Activated T-helper 2 cell treated with anti-CD3 and anti-CD28 coated beads, Interferon-gamma antibody, Interleukin-2, Interleukin-4, amounts not matched to agents 10 μg/mL and 5 μg/mL and 100 μg/mL, durations not matched to agents 14 hours and 24 hours and 36 hours (primary cell): ENCODE results near the gene TMEM132D. TPM values are rescaled to one million over a fixed set of nuclear protein-coding genes. Genes with fewer than 3 reads are reported as not detected.

Source experiments
- DNase-seq: peaks from one replicate; pipeline ENCODE4 v3.0.0; 2021; ENCODE audit warnings: low spot score
- H3K27ac Mint-ChIP-seq: one replicate; pipeline ENCODE4 v1.8.0; 2021; ENCODE audit warnings: mixed read lengths
- H3K27me3 Mint-ChIP-seq: one replicate; pipeline ENCODE4 v1.8.0; 2021; ENCODE audit warnings: low read depth, mixed read lengths
- H3K36me3 Mint-ChIP-seq: one replicate; pipeline ENCODE4 v1.8.0; 2021; ENCODE audit warnings: low read depth, mixed read lengths
- H3K4me1 Mint-ChIP-seq: one replicate; pipeline ENCODE4 v1.8.0; 2021; ENCODE audit warnings: low read depth, mixed read lengths
- H3K4me3 Mint-ChIP-seq: one replicate; pipeline ENCODE4 v1.8.0; 2021; ENCODE audit warnings: low read depth, mild to moderate bottlenecking, moderate library complexity, mixed read lengths
- H3K9me3 Mint-ChIP-seq: one replicate; pipeline ENCODE4 v1.8.0; 2021; ENCODE audit warnings: mixed read lengths
- intact Hi-C: fragments of 100-400 bp; cut with micrococcal nuclease; formaldehyde crosslinking; loops from one replicate; pipeline ENCODE4 v1.15.1; 2023
- total RNA-seq: library from RNA; stranded (reverse); gene quantifications from 2 replicates; pipeline ENCODE4 v1.2.3, GENCODE V29; 2022

The TMEM132D gene
- total RNA-seq, 1 donor from 2014 or later, result not detected

DNA sequence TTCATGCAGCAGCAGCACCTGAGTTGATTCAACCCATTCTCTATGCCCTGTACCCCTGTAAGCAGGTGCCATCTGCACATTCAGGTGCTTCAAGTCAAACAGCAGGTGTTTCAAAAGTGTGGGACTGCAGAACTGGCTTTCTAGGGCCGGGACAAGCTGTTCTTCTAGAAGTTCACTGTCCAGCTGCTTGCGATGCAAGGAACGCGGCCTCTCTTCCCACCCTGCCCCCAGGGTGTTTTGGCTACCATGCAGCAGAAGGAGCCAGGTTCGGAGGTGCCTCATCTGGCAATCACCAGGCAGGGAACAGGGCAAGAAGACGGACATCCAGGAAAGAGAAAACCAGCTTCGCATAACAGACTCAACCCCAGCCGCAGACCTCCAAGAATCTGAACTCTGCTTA lies 35.2 kb downstream of the TMEM132D start:
- Mint-ChIP-seq H3K4me1 (no peaks in the 10 kb centered on the region), H3K4me3 (no peak overlapping the region), H3K27ac (no peak overlapping the region)

DNA sequence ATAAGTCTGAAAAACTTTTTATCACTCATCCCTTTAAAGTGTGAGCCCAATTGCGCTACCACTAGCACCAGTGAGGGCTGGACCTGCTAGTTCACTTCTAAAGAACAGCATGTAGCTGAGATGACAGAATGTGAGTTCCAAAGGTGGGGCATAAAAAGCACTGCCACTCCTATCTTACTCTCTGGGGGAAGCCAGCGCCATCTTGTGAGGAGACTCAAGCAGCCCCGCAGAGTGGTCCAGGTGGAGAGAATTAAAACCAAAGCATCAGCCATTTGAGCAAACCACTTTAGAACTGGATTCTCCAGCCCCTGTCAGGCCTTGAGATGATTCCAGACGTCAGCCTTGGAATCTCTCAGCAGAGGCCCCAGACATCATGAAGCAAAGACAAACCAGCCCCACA lies 39.9 kb downstream of the TMEM132D start:
- H3K4me3 Mint-ChIP-seq, result no peak overlapping the region
- no peaks in the 10 kb centered on the region for H3K27me3 Mint-ChIP-seq
- H3K36me3 Mint-ChIP-seq, result no peaks in the 10 kb centered on the region
- H3K4me1 Mint-ChIP-seq, result no peaks in the 10 kb centered on the region
- intact Hi-C loops, result no loop called here
- H3K27ac Mint-ChIP-seq, result no peak overlapping the region
- DNase-seq, result no peak
- peaks cover 15% of the 10 kb centered on the region for H3K9me3 Mint-ChIP-seq

More for the DNA sequence above, 35.2 kb downstream of the TMEM132D start:
- no peak for DNase-seq
- Mint-ChIP-seq H3K36me3 (no peaks in the 10 kb centered on the region), H3K9me3 (peaks cover 10% of the 10 kb centered on the region), H3K27me3 (no peaks in the 10 kb centered on the region)
- intact Hi-C loops, result no loop called here

DNA sequence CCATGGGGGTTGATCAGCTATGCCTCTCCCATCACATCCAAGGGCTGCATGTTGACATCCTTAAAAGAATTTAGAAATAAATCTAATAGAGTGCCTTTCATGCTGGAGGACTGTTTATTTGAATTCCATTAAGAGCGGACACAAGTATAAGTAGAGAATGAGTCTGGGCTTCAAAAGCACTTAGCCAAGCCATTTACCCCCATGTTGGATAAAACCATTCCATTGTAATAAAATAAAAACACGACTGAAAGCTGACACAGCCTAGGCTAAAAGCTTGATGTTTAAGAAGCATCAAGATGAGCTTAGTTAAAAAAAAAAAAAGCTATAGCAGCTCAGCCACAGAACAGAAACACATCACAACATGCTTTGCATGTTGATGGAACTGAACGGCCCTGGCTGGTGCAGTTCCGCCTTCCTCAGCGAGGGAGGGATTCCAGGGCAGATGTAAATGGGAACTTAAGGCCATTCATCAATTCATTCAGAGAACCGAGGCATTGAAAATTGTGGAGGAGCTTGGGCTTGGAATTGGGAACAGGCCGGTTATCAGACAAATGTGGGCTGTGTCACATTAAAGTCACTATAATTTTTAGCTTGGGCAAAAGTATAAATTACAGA lies 41.2 kb downstream of the TMEM132D start:
- Mint-ChIP-seq H3K9me3 (peaks cover 15% of the 10 kb centered on the region), H3K4me1 (no peaks in the 10 kb centered on the region), H3K36me3 (no peaks in the 10 kb centered on the region), H3K4me3 (no peak overlapping the region), H3K27ac (no peak overlapping the region), H3K27me3 (no peaks in the 10 kb centered on the region)
- intact Hi-C loops, result no loop called here
- DNase-seq, result no peak

DNA sequence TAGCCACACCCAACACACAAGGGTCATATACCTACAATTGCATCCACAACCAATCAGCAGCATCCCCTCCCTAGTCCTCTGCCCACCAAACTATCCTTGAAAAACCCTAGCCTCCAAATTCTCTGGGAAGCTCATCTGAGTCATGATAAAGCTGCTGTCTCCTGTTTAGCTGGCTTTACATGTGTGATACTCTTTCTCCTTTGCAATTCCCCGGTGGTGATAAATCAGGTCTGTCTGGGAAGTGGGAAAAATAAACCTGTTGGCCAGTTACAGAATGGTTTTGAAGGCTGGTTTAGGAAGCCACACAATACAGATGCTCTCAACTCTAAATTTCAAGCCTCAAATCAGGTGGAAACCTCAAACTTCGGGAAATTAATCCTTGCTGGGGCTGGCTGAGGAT lies 41.9 kb downstream of the TMEM132D start:
- H3K9me3 Mint-ChIP-seq, result peaks cover 15% of the 10 kb centered on the region
- H3K4me1 Mint-ChIP-seq, result no peaks in the 10 kb centered on the region

DNA sequence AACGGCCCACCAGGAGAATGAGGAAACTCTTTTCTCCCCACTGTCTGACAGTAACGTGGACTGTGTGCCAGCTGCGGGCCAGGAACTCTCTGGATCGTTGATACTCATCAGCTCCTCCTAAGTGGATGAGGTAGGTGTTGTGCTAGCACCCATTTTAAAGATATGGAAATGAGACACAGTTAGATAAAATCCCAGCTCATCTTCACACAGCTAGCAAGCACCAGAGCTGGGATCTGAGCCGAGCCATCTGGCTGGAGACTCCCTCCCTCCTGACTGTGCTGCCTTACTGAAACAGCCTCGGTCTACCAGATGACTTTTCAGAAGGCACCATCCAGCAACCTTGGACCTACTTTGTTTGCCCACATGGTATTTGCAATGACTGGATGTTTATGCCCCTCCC lies 49.2 kb downstream of the TMEM132D start:
- no peak for DNase-seq
- intact Hi-C loops, result no loop called here
- no peaks in the 10 kb centered on the region for H3K36me3 Mint-ChIP-seq
- no peaks in the 10 kb centered on the region for H3K4me1 Mint-ChIP-seq
- no peak overlapping the region for H3K4me3 Mint-ChIP-seq
- H3K27me3 Mint-ChIP-seq, result no peaks in the 10 kb centered on the region
- peaks cover 7% of the 10 kb centered on the region for H3K9me3 Mint-ChIP-seq
- no peak overlapping the region for H3K27ac Mint-ChIP-seq

More for the DNA sequence above, 41.9 kb downstream of the TMEM132D start:
- intact Hi-C loops, result no loop called here
- no peak overlapping the region for H3K27ac Mint-ChIP-seq
- no peaks in the 10 kb centered on the region for H3K36me3 Mint-ChIP-seq
- H3K4me3 Mint-ChIP-seq, result no peak overlapping the region
- DNase-seq, result no peak
- no peaks in the 10 kb centered on the region for H3K27me3 Mint-ChIP-seq

DNA sequence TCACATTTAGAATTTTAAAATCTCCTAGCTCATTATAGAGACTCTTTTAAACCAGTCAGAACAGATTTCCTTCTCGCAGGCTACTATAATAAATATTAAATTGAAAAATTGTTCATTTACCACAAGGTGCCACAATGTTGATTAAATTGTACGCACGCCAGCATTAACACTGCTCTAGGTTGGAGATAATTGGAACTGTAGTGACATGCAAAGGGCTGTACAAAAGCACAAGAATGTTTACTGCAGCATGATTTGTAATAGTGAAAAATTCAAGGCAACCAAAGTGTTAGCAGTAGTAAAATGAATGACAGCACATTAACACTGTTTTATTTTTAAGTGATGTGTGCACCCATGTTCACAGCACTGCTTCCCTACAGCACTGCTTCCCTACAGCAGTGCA lies 52.5 kb downstream of the TMEM132D start:
- Mint-ChIP-seq H3K4me3 (no peak overlapping the region), H3K27ac (no peak overlapping the region), H3K9me3 (peaks cover 7% of the 10 kb centered on the region), H3K36me3 (no peaks in the 10 kb centered on the region), H3K4me1 (no peaks in the 10 kb centered on the region), H3K27me3 (no peaks in the 10 kb centered on the region)
- no peak for DNase-seq
- intact Hi-C loops, result no loop called here

DNA sequence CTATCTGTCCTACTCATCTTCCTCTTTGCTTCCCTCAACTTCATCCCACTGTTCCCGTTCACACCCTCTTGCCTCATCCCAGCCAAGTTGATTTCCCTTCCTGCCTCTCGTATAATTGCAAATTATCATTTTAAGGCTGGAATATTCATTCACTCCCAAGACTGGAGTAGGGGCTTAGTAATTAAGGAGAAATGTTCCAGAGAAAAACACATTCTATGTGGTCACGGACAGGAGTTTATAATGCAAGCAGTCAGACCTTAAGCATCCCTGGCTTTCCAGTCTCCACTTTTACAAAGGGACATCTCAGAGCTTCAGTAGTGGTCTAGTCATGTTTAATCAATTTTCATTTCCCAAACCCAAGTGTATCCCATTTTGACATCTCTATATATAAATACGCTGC lies 54.9 kb downstream of the TMEM132D start:
- no peak for DNase-seq
- peaks cover 7% of the 10 kb centered on the region for H3K9me3 Mint-ChIP-seq
- no peak overlapping the region for H3K27ac Mint-ChIP-seq
- no peaks in the 10 kb centered on the region for H3K4me1 Mint-ChIP-seq
- no peaks in the 10 kb centered on the region for H3K36me3 Mint-ChIP-seq
- H3K4me3 Mint-ChIP-seq, result no peak overlapping the region
- intact Hi-C loops, result no loop called here
- no peaks in the 10 kb centered on the region for H3K27me3 Mint-ChIP-seq

DNA sequence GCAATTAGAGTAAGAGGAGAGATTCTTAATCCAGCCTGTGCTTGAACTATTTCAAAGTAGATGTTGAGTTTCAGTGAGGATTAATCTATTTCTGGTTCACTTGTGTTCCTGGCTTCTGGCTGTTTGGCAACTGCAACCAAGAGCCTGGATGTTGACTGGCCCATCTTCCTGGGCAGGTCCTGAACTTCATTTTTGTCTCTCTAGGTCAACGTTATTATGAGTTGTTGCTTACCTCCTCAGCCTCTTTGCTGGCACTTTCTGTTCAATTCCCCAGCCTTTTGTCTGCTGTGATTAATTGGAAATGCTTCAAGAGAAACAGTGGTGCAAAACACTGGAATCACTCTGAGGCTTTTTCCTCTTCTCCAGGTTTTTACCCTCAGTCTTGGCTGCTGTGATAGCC lies 56.8 kb downstream of the TMEM132D start:
- no peaks in the 10 kb centered on the region for H3K9me3 Mint-ChIP-seq
- no peak overlapping the region for H3K27ac Mint-ChIP-seq
- H3K27me3 Mint-ChIP-seq, result no peaks in the 10 kb centered on the region
- no peaks in the 10 kb centered on the region for H3K36me3 Mint-ChIP-seq
- no peak for DNase-seq
- intact Hi-C loops, result no loop called here
- no peaks in the 10 kb centered on the region for H3K4me1 Mint-ChIP-seq
- H3K4me3 Mint-ChIP-seq, result no peak overlapping the region

DNA sequence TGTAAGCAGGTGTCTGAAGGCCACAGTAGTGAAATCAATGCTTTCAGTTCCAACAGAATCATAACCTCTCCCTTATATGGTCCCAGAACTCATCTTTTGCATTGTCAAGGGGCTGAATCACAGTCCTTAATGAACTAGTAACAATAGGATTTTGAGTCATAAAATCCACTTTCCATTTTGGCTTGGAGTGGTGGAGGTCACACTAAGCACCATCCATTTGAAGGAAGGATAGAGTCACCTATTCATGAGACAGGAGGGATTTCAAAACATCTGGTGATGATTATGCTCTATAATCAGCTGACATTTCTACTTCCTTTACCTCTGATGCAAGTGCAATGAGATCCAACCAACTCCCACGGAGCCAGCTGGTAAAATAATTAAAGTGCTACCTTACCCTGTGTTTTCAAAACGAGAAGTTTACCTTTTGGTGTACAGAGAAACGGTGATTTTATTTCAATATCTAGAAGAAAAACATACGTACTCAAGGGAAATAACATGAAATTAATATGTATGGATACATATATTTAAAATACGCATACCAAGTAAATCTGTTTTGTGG lies 59.1 kb downstream of the TMEM132D start:
- Mint-ChIP-seq H3K27ac (no peak overlapping the region), H3K27me3 (no peaks in the 10 kb centered on the region), H3K9me3 (no peaks in the 10 kb centered on the region), H3K4me3 (no peak overlapping the region), H3K36me3 (no peaks in the 10 kb centered on the region), H3K4me1 (no peaks in the 10 kb centered on the region)
- intact Hi-C loops, result no loop called here
- DNase-seq, result no peak

DNA sequence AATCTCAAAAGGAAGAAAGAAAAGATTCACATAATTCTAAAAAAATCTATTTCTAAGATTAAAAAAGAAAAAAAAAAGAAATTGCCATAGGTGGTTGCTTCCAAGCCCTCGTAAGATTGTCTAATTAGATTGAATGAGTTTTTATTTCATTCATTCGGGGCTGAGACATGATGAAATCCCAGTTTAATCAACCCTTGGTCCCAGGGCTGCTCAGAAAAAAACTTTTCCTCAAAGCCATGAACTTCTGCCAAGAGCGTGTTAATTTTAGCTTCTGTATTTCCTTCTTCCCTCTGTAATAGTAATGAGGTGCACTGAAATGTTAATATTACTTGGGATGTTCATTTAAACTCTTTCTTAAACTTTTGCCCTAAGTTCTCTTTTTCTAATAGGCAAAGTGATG lies 62.6 kb downstream of the TMEM132D start:
- H3K27me3 Mint-ChIP-seq, result no peaks in the 10 kb centered on the region
- H3K27ac Mint-ChIP-seq, result no peak overlapping the region
- no peaks in the 10 kb centered on the region for H3K9me3 Mint-ChIP-seq
- H3K4me1 Mint-ChIP-seq, result no peaks in the 10 kb centered on the region
- no peak for DNase-seq
- no peak overlapping the region for H3K4me3 Mint-ChIP-seq
- H3K36me3 Mint-ChIP-seq, result no peaks in the 10 kb centered on the region
- intact Hi-C loops, result no loop called here

DNA sequence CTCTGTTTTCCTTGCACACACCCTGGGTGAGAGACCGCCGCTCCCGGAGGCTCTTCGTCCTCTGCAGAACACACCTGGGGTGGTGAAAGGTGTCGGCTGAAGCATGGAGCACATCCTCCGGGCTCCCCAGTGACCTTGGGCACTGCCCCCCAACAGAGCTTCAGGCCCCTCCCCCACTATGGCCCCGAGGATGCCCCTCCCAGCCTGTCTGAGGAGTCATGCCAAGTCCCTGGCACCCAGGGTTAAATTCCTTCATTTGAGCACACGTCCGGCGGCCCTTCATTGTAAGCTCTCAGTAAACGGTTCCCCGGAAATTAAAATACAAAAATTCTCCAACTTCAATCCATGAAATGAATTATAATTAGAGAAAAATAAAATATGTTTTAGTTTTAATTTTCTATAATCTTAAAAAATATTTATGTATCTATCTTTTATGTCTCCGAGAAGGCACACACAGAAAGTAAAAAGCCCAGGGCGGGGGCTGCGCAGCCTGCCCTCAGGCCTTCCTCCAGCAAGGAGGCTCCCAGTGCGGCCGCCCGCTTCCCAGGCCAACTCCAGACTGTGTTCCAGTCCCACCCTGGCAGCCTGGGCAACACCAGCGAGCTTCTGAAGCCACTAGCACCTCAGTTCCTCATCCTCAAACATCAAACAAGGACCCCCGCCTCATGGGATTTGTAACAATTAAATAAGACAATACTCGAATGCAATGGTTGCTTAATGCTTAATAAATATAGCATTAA lies 63.5 kb downstream of the TMEM132D start:
- H3K36me3 Mint-ChIP-seq, result no peaks in the 10 kb centered on the region

DNA sequence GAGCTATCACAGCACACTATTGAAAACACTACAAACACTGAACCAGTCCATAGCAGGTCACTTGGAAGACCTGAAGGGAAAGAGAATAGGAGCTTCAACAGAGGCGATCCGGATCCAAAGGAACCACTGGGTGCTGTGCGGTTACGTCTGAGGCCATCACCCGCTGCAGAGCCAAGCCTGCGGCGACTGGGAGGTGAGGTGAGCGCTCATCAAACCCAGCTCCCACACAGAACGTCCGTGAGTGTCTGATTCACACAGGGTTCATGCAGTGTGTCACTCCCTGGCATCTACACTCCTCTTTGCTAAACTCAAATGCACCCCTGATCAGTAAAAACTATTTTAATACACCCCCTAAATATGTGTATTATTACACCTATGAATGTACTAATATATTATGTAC lies 64.1 kb downstream of the TMEM132D start:
- Mint-ChIP-seq H3K27me3 (no peaks in the 10 kb centered on the region), H3K4me1 (no peaks in the 10 kb centered on the region), H3K4me3 (no peak overlapping the region), H3K27ac (no peak overlapping the region), H3K36me3 (no peaks in the 10 kb centered on the region), H3K9me3 (no peaks in the 10 kb centered on the region)
- DNase-seq, result no peak
- intact Hi-C loops, result no loop called here

More for the DNA sequence above, 63.5 kb downstream of the TMEM132D start:
- H3K4me1 Mint-ChIP-seq, result no peaks in the 10 kb centered on the region
- H3K9me3 Mint-ChIP-seq, result no peaks in the 10 kb centered on the region
- H3K4me3 Mint-ChIP-seq, result no peak overlapping the region
- intact Hi-C loops, result no loop called here
- H3K27me3 Mint-ChIP-seq, result no peaks in the 10 kb centered on the region
- no peak for DNase-seq
- no peak overlapping the region for H3K27ac Mint-ChIP-seq

DNA sequence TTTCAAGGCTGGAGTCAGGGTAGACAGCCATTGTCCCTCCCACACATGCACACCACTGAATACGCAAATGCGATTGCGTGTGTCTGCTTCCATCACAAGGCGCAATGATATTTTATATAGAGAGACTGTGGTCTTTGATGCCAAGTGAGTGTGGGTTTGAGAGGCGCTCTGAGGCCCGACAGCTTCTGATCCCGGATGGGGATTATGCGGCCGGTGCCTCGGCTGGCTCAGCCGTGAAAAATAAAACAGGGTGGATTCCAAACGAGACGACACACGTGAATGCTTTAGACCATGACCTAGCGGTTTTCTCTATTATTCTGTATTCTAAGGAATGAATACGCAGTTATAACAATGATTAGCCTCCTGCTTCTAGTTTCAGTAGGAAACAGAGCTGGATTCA lies 72.5 kb downstream of the TMEM132D start:
- peaks cover 17% of the 10 kb centered on the region for H3K9me3 Mint-ChIP-seq
- intact Hi-C loops, result no loop called here
- H3K27ac Mint-ChIP-seq, result no peak overlapping the region
- H3K36me3 Mint-ChIP-seq, result no peaks in the 10 kb centered on the region
- H3K4me1 Mint-ChIP-seq, result no peaks in the 10 kb centered on the region
- no peak overlapping the region for H3K4me3 Mint-ChIP-seq
- H3K27me3 Mint-ChIP-seq, result no peaks in the 10 kb centered on the region
- no peak for DNase-seq
